H9 (cell line): ENCODE measurements around the gene GATA3. TPM values are rescaled to one million over a fixed set of nuclear protein-coding genes. Genes with fewer than 3 reads are reported as not detected.

ENCODE experiments used
- DNase-seq: peaks from one replicate; pipeline ENCODE4 v3.0.0-alpha.2; 2017
- H2AFZ ChIP-seq: one replicate; pipeline ENCODE4 v1.6.1; 2013; ENCODE audit warnings: mild to moderate bottlenecking, low read length, control low read depth, moderate library complexity
- H2AK5ac ChIP-seq: 2 replicates; pipeline ENCODE4 v1.6.1; 2013; ENCODE audit warnings: low read length, control low read depth, mixed read lengths; ENCODE audit not compliant: insufficient read length
- H2BK120ac ChIP-seq: one replicate; pipeline ENCODE4 v1.6.1; 2013; ENCODE audit warnings: low read depth, mild to moderate bottlenecking, low read length, control low read depth, inconsistent platforms; ENCODE audit not compliant: poor library complexity, severe bottlenecking
- H2BK12ac ChIP-seq: 2 replicates; pipeline ENCODE4 v1.6.1; 2013; ENCODE audit warnings: low read length, control low read depth, mixed read lengths, low read depth; ENCODE audit not compliant: insufficient read length
- H2BK15ac ChIP-seq: 2 replicates; pipeline ENCODE4 v1.6.1; 2013; ENCODE audit warnings: low read depth, low read length, control low read depth
- H2BK20ac ChIP-seq: one replicate; pipeline ENCODE4 v1.6.1; 2013; ENCODE audit warnings: low read depth, mild to moderate bottlenecking, low read length, control low read depth, inconsistent platforms; ENCODE audit not compliant: poor library complexity, severe bottlenecking
- H2BK5ac ChIP-seq: 2 replicates; pipeline ENCODE4 v1.6.1; 2013; ENCODE audit warnings: low read length, control low read depth, mixed read lengths; ENCODE audit not compliant: insufficient read length
- H3K14ac ChIP-seq: 2 replicates; pipeline ENCODE4 v1.6.1; 2013; ENCODE audit warnings: low read length, control low read depth; ENCODE audit not compliant: insufficient read depth
- H3K18ac ChIP-seq: 2 replicates; pipeline ENCODE4 v1.6.1; 2013; ENCODE audit warnings: low read depth, mild to moderate bottlenecking, mixed read lengths, low read length, control low read depth; ENCODE audit not compliant: insufficient read length
- H3K23ac ChIP-seq: 2 replicates; pipeline ENCODE4 v1.6.1; 2013; ENCODE audit warnings: low read length, control low read depth, mixed read lengths, low read depth; ENCODE audit not compliant: insufficient read length
- H3K23me2 ChIP-seq: 2 replicates; pipeline ENCODE4 v1.6.1; 2013; ENCODE audit warnings: low read depth, mild to moderate bottlenecking, mixed read lengths, low read length, control low read depth; ENCODE audit not compliant: insufficient read length, poor library complexity, severe bottlenecking
- H3K27ac ChIP-seq: 2 replicates; pipeline ENCODE4 v1.5.1; 2013; ENCODE audit warnings: low read length, control low read depth, mixed read lengths, low read depth; ENCODE audit not compliant: insufficient read length
- H3K27me3 ChIP-seq: 2 replicates; pipeline ENCODE4 v1.6.1; 2013; ENCODE audit warnings: low read length, control low read depth, inconsistent platforms; ENCODE audit not compliant: insufficient read depth
- H3K4ac ChIP-seq: 2 replicates; pipeline ENCODE4 v1.6.1; 2013; ENCODE audit warnings: low read depth, mild to moderate bottlenecking, control low read depth, inconsistent platforms, low read length, moderate library complexity
- H3K4me1 ChIP-seq: 2 replicates; pipeline ENCODE4 v1.6.1; 2013; ENCODE audit warnings: low read length, control low read depth, inconsistent platforms; ENCODE audit not compliant: insufficient read depth
- H3K4me2 ChIP-seq: 2 replicates; pipeline ENCODE4 v1.6.1; 2013; ENCODE audit warnings: low read length, control low read depth, mixed read lengths; ENCODE audit not compliant: insufficient read length, insufficient read depth
- H3K56ac ChIP-seq: 2 replicates; pipeline ENCODE4 v1.6.1; 2013; ENCODE audit warnings: low read depth, mild to moderate bottlenecking, mixed read lengths, low read length, control low read depth; ENCODE audit not compliant: insufficient read length
- H3K79me1 ChIP-seq: 2 replicates; pipeline ENCODE4 v1.6.1; 2013; ENCODE audit warnings: low read depth, mild to moderate bottlenecking, moderate library complexity, low read length, control low read depth, inconsistent platforms; ENCODE audit not compliant: insufficient read depth, poor library complexity, severe bottlenecking
- H3K79me2 ChIP-seq: 2 replicates; pipeline ENCODE4 v1.6.1; 2013; ENCODE audit warnings: low read length, control low read depth, inconsistent platforms; ENCODE audit not compliant: insufficient read depth
- H3K9ac ChIP-seq: 2 replicates; pipeline ENCODE4 v1.6.1; 2013; ENCODE audit warnings: low read length, control low read depth, mixed read lengths; ENCODE audit not compliant: insufficient read length; ENCODE audit errors: extremely low read depth
- H3K9me3 ChIP-seq: one replicate; pipeline ENCODE4 v1.6.1; 2013; ENCODE audit warnings: low read depth, low read length, inconsistent platforms; ENCODE audit not compliant: control insufficient read depth
- H3T11ph ChIP-seq: one replicate; pipeline ENCODE4 v1.6.1; 2013; ENCODE audit warnings: mild to moderate bottlenecking, low read length, control low read depth, inconsistent platforms
- H4K20me1 ChIP-seq: one replicate; pipeline ENCODE4 v1.6.1; 2013; ENCODE audit not compliant: control insufficient read depth, insufficient read length, insufficient read depth
- H4K5ac ChIP-seq: 2 replicates; pipeline ENCODE4 v1.6.1; 2013; ENCODE audit warnings: low read depth, mild to moderate bottlenecking, mixed read lengths, low read length, control low read depth; ENCODE audit not compliant: insufficient read length
- H4K8ac ChIP-seq: replicated peaks from 2 replicates; pipeline ENCODE4 v1.6.1; 2013; ENCODE audit warnings: low read length, control low read depth, mixed read lengths, low read depth; ENCODE audit not compliant: insufficient read length
- H4K91ac ChIP-seq: 2 replicates; pipeline ENCODE4 v1.6.1; 2013; ENCODE audit warnings: low read depth, mild to moderate bottlenecking, moderate library complexity, mixed read lengths, low read length, control low read depth; ENCODE audit not compliant: insufficient read length
- H3K27ac Mint-ChIP-seq, 3 experiments: 2 replicates in 2 of 3; 3 replicates in 1 of 3; pipeline ENCODE4 v1.8.0; 2020 to 2021; ENCODE audit warnings: mixed read lengths in 3 of 3, mild to moderate bottlenecking in 1 of 3, moderate library complexity in 1 of 3
- H3K27me3 Mint-ChIP-seq: 2 replicates; pipeline ENCODE4 v1.8.0; 2021; ENCODE audit warnings: low read depth, mild to moderate bottlenecking, moderate library complexity, mixed read lengths
- H3K36me3 Mint-ChIP-seq, 3 experiments: 2 replicates in 2 of 3; 3 replicates in 1 of 3; pipeline ENCODE4 v1.8.0; 2020 to 2021; ENCODE audit warnings: low read depth in 3 of 3, mixed read lengths in 3 of 3; ENCODE audit not compliant: insufficient read depth in 1 of 3
- H3K4me1 Mint-ChIP-seq, 2 experiments: 2 replicates each; pipeline ENCODE4 v1.8.0; 2020; ENCODE audit warnings: mixed read lengths in 2 of 2
- H3K4me3 Mint-ChIP-seq, 2 experiments: 2 replicates in 1 of 2; 3 replicates in 1 of 2; pipeline ENCODE4 v1.8.0; 2020 to 2021; ENCODE audit warnings: mild to moderate bottlenecking in 2 of 2, mixed read lengths in 2 of 2, moderate library complexity in 1 of 2
- H3K9me3 Mint-ChIP-seq, 2 experiments: 2 replicates in 1 of 2; 3 replicates in 1 of 2; pipeline ENCODE4 v1.8.0; 2020; ENCODE audit warnings: mild to moderate bottlenecking in 2 of 2, mixed read lengths in 2 of 2, moderate library complexity in 1 of 2
- CTCF ChIP-seq: fragments of 200-600 bp; sonication (generic); conservative IDR thresholded peaks from 3 replicates; pipeline ENCODE4 v1.8.0; 2021; ENCODE audit warnings: antibody characterized with exemption, mild to moderate bottlenecking
- WGBS: extraction: QIAGEN DNeasy Blood & Tissue Kit; methylation state at CpG from one replicate; pipeline ENCODE4 v1.1.7; 2013; ENCODE audit warnings: missing lambda C conversion rate, low lambda C conversion rate, mixed read lengths; ENCODE audit not compliant: insufficient read length; ENCODE audit errors: extremely low coverage; 5-methylcytosine and 5-hydroxymethylcytosine counted together
- total RNA-seq: library from RNA; stranded (reverse); gene quantifications from 2 replicates; pipeline ENCODE4 v1.2.1, GENCODE V29; 2021

The GATA3 gene
- total RNA-seq, 1 experiment from 2014 or later, result 0.31 TPM

DNA sequence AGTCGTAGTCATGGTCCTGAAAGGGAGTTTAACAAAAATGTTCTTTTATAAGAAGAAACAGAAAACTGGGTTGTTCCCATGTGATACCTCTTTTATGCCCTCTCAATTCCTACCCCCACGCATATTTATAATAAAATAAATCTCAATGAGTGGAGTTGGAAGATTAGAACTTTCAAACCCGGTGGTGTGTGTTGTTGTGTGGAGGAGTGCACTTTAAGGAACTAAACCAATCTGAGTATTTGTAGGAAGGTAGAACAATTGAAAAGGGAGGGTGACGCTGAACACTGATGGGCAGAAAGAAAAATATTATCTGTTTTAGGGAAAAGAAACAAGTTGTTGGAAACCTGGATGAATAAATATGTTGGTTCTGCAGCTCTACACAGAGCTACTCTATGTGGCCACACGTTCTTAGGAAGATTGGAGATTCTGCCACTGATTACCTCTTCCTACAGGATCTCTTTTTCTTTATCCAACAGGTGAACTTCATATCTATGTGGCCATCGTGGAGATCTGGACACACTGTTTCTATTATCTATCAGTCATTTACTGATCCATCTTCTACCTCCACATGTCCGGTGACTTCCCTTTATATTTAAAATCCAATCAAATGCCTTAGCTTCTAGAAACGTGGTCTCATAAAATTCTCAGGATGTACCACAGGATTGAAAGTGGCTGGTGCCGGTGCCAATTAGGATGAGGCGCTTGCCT lies 13.1 kb upstream of the GATA3 start:
- H3K4me1 ChIP-seq, result peaks cover 5% of the 10 kb centered on the region; the same call in 1 of the 2 replicates
- no peak overlapping the region for H4K5ac ChIP-seq
- H3K4me3 Mint-ChIP-seq, result peak overlapping the region in 1 of 2 experiments; percentile 58; a peak in 1 of 5 replicates
- H3K79me1 ChIP-seq, result no peaks in the 10 kb centered on the region
- no peak overlapping the region for H3K27ac Mint-ChIP-seq
- peaks cover 100% of the 10 kb centered on the region for H3K27me3 ChIP-seq
- H3K18ac ChIP-seq, result no peak overlapping the region
- H3K9me3 Mint-ChIP-seq, result peaks cover 0 to 26% of the 10 kb centered on the region in 2 experiments; a peak in 4 of 5 replicates
- no peak overlapping the region for H4K8ac ChIP-seq
- no peak for DNase-seq
- no peaks in the 10 kb centered on the region for H3K79me2 ChIP-seq
- H3K4me2 ChIP-seq, result no peak overlapping the region
- no peak overlapping the region for H2AFZ ChIP-seq
- no peaks in the 10 kb centered on the region for H4K20me1 ChIP-seq
- no peak overlapping the region for H2BK5ac ChIP-seq
- H3K4ac ChIP-seq, result no peak overlapping the region
- no CpG with 5 or more reads among the region's 10 CpGs for WGBS
- no peak overlapping the region for H3T11ph ChIP-seq
- H3K23me2 ChIP-seq, result no peaks in the 10 kb centered on the region
- no peak overlapping the region for H3K27ac ChIP-seq
- no peak overlapping the region for H3K9ac ChIP-seq
- H2BK20ac ChIP-seq, result no peak overlapping the region
- no peak overlapping the region for H2AK5ac ChIP-seq
- H2BK12ac ChIP-seq, result no peak overlapping the region
- no peak overlapping the region for H3K56ac ChIP-seq
- H4K91ac ChIP-seq, result no peak overlapping the region
- no peak for TF ChIP-seq CTCF
- no peaks in the 10 kb centered on the region; a peak in 1 of 7 replicates for H3K36me3 Mint-ChIP-seq
- H3K23ac ChIP-seq, result no peak overlapping the region
- H2BK15ac ChIP-seq, result no peak overlapping the region
- H3K4me1 Mint-ChIP-seq, result peaks cover 35 to 67% of the 10 kb centered on the region in 2 experiments
- H3K14ac ChIP-seq, result no peak overlapping the region
- no peak overlapping the region for H2BK120ac ChIP-seq
- no peaks in the 10 kb centered on the region for H3K9me3 ChIP-seq
- H3K27me3 Mint-ChIP-seq, result peaks cover 100% of the 10 kb centered on the region
